Activated CD4-positive, alpha-beta T cell treated with anti-CD3 and anti-CD28 coated beads, Interleukin-10, Interleukin-2, amounts not matched to agents 100 ng/mL and 50 ng/mL, durations not matched to agents 16 hours and 8 hours (primary cell): ENCODE measurements around the gene UBE2D2.
A peak's percentile ranks its signal among the peaks of the same experiment; 100 is the strongest.

Source experiments
- DNase-seq: peaks from one replicate; pipeline ENCODE4 v3.0.0-alpha.2; 2020

UBE2D2 gene

DNA sequence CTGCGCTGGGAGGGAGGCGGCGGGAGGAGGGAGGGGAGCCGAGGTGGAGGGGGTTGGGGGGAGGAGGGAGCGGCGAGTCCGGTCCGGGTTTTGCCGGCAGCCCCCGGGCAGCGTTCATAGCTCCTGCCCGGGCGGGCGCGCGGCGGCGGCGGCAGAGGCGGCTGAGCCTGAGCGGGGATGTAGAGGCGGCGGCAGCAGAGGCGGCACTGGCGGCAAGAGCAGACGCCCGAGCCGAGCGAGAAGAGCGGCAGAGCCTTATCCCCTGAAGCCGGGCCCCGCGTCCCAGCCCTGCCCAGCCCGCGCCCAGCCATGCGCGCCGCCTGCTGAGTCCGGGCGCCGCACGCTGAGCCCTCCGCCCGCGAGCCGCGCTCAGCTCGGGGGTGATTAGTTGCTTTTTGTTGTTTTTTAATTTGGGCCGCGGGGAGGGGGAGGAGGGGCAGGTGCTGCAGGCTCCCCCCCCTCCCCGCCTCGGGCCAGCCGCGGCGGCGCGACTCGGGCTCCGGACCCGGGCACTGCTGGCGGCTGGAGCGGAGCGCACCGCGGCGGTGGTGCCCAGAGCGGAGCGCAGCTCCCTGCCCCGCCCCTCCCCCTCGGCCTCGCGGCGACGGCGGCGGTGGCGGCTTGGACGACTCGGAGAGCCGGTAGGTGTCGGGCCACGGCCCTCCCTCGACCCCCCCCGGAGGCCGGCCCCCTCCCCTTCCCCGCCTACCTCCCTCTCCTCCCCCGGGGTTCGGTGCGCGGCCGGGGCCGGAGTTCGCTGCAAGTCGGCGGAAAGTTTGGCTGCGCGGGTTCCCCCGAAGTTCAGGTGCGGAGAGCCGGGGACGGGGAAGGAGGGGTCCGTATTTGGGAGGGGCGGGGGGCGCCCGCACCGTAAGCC, 87.3 kb downstream of the UBE2D2 start, which contains the start of gene CXXC5:
TSS of gene CXXC5 (plus strand) at position 145 of the 877 bp plus-strand sequence. CDS start 32,175 bp downstream, outside the sequence.
- DNase-seq, result peak; percentile 55

DNA sequence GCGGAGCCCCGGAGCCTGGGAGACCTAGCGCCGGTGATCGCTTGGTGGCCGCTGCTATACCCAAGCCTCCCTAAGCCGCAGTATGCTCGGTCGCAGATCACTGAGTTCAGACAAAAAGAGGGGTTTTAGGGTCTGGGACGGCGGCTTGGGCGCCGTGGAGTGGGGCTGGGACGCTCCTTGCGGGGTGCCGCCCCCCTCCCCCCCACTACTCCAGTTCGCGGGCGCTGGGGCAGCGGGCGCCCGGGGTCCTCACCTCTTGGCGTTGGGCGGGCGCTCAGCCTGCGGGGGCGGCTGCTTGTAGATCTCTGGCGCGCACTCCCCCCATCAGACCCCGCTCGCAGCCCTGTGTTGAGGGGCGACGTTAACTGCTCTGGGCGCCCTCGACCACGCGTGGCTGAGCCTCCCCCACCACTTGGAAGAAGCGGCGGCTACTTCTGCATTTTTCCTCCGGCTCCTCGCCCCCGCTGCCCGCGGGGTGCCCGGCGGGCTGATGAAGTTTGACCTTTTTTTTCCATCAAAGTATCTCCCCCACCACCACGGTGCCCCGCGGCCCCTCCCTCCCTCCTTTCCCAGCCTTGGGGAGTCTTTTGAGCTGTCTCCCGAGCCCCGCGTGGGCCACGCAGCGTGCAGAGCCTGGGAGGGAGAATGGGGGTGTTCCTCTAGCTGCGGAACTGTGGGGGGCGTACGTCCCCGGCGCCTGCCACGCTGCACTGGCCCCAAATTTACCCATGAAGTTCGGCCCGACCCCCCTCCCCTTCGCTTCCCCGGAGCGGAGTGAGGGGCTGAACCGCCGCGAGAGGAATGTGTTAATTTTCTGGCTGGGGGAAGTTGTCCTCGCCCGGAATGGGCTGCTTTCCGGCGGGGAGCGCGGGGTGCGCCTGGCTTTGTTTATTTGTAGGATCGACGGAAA, 88.2 kb downstream of the UBE2D2 start:
- DNase-seq, result no peak

DNA sequence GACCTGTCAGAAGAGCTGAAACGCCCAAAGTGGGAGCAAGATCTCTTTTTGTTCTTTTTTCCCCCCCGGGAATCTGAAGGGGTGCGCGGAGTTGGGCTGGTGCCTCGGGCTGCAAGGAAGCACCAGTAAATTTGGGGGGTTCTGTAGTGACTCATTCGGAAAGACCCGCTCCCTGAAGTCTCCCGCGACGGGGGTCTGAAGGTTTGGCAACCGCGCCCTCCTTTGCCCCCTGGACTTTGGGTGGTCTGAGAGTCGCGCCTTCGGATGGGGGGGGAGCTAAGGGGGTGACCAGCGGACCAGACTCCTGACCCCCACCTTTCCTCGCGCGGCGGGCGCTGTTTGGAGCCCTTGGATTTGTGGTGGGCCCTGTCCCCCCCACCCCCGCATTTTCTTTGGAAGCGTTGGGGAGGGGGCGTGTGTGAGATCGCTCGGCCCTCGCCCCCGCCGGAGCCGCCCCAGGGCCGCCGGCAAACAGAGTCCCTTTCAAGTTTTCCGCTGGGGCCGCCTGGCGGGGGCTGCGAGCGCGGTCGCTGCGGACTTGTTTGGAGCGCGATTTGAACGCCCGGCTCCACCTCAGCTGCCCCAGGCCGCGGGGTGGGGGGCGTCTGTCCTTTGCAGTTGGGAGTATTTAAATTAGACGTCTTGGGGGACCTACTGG, 89.0 kb downstream of the UBE2D2 start:
- DNase-seq, result no peak

DNA sequence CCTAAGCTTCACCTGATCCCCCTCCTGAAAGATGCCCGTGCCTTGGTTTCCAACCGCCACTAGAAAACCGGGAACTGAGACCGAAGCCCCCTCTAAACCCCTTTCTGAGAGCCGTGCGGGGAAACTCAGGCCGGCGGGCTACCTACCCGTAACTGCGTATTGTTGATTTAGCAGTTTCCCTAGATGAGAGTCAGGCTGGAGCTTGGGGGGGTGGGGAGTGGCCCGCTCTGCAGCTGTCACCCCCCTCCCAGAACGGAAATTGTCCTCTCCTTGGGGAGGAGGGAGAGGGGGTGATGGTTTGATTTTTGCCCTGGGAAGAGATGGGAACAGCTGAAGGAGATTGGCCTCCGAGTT, 89.5 kb downstream of the UBE2D2 start:
- no peak for DNase-seq

DNA sequence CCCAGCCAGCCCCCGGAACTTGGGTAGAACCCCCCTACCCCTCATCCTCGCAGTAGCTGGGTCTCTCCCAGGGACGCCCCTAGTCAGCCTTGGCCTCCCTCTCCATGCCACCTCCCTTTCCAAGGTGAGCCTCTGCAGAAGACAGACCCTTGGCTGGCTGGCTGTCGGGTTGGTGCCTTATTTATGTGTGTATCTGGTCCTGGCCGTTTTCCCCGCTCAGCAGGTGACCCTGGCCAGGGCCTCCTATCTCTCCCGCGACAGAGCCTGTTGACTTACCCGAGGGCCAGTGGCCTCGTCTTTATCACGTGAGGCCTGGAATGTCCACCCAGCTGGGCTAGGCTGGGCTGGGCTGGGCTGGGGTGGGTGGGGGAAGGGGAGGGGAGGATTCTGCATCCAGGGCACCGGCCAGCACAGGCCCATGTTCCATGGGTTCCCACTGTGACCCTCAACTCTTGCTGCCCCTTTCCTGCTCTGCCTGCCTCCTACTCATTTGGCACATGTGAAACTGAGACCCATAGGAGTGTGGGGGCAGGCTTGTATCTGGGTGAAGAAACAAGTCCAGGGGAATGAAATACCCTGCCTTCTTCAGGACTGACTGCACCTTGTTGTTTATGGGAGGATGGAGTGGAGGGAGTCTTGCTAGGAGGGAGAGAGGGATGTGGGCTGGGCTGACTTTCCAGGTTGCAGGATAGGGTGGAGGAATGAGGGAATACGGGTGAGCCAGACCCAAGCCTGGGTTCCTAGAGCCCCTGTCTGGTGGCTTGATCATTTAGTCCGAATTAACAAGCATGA, 90.1 kb downstream of the UBE2D2 start:
- DNase-seq, result no peak

DNA sequence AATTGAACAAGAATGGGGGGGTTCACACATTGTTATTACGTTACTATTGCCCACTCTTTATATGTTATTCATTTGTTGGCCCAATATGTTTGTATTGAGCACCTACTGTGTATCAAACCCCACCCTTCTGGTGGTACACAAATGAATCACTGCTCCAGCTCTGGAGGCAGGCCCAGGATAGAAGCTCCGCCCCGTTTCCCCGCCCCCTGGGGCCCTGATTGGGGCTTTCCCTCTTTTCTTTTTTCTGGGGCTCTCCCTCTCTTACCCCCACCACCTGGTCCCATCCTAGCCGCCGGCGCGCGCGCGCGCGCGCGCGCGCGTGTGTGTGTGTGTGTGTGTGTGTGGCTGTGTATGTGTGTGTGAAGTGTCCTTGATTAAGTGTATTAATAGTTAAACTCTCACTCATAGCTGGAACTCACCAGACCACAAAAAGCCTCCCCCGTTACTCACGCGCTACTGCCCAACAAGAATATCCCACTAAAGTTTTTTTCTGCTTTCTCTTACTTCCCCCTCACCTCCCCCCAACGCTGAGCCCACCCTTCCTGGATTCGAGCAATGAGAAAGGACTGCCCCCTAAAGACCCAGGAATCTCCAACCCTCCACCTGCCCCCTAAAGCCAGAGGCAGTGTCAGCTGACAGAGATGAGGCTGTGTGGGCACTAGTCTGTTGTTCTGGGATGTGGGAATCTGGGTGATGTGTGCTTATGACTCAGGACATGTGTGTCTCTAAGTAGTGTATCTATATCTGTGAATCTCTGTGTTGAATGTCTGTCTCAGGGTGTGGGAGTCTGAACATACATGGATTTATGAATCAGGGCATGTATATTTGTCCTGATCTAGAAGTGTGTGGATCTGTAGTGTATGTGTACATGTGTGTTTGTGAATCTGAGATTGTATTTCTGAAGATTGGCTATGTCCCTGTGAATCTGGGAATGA, 91.0 kb downstream of the UBE2D2 start:
- peak; percentile 73 for DNase-seq

DNA sequence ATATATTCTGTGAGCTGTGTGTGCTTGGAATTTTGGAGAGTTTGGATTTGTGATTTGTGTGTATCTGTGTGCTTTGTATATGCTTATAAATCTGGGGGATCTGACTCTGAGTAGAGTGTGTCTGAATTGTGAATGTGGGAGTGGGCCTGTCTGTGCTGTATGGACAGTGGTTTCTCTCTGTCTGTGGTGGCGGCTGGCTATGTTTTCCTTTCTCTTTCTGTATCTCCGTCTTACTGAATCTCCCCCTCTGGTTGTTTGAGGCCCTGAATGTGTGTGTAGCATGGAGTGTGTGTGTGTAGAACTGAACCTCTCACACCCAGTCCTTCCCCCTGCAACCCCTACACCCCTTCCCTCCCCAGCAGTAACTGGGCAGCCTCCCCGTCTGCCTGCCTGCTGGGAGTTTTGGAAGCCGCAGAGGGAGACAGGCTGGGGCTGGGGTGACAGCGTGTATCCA, 91.7 kb downstream of the UBE2D2 start:
- DNase-seq, result no peak

DNA sequence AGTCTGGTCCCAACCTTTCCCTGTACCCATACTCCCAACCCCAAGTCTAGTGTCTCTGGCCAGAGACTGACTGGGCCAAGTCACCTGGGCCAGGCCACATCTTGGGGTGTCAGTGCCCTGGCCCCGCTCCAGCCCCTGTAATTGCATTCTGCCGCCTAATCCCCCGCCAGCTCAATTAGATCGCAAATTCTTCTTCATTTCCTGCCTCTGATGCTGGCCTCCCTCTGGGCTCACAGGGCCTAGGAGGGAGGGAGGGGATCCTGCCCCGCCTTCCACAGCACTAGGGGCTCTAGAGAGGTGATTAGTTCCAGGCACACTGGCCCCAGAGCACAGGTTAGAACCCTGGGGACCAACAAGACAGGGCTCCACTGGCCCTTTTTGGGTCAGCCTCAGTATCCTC, 92.5 kb downstream of the UBE2D2 start:
- no peak for DNase-seq

DNA sequence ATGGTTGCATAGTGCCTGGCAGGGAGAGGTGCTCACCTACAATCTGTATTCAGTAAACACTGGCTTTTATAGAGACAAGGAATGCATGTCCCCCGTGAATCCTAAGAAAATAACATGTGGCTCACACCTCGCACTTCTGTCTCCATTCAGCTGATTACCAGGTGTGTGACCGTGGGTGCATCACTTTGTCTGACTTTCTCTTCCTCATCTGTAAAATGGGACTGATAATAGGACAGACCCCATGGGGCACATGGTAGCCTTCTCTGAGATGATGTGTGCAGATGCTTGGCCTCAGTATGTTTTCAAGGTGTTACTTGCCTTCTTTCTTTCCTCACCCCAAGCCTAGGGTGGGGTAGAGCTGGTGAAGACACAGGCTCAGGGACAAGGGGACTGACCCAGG, 93.3 kb downstream of the UBE2D2 start:
- DNase-seq, result no peak

DNA sequence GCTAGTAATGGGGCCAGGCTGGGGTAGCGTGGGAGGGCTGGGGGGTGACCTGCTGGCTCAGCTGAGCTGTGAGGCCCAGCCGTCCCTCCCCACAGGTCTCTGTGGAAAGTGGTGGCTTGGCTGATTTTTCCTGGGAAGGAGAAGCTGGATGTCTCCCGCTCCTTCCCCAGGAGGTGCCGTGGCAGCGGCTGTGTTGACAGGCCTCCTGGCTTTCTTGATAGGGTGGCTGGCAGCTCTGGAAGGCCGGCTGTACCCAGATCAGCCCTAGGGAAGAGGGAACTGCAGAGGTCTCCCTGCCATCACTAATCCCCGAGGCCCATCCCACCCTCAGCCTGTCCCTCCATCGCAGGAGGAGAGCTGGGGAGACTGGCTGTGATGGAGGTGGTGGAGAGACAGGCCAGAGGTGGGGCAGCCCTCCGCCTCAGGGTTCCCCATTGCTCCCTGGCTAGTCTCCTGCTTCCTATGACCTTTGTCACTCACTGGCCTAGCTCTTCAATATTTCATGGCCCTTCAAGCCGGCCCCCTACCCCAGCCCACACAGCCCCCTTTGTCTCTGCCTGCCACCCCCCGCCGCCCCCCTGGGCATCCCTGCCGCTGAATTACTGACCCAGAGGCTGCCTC, 93.8 kb downstream of the UBE2D2 start:
- no peak for DNase-seq

DNA sequence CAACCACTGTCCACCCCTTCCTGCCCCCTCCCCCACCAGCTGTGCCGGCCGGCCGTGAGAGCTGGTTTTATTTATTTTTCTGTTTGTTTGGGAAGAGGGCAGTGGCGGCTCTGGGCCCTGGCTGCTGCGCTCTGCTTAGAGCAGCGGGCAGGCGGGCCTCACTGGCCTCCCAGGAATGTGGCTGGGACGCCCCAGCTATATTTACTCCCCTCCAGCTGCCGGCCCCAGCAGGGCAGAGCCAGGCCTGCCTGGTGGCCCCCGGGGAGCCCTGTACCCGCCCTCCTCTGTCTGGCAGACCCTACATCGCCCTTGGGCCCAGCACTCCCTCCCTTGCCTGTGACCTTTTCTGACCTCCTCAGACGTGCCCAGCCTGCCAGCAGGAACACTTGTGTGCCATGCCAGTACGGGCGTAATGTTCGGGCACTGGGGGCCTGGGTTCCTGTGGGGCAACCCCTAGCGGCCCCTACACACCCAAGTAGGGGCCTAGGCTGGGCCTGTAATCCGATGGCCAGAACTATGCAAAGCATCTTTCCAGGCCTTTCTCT, 94.7 kb downstream of the UBE2D2 start:
- DNase-seq, result no peak

DNA sequence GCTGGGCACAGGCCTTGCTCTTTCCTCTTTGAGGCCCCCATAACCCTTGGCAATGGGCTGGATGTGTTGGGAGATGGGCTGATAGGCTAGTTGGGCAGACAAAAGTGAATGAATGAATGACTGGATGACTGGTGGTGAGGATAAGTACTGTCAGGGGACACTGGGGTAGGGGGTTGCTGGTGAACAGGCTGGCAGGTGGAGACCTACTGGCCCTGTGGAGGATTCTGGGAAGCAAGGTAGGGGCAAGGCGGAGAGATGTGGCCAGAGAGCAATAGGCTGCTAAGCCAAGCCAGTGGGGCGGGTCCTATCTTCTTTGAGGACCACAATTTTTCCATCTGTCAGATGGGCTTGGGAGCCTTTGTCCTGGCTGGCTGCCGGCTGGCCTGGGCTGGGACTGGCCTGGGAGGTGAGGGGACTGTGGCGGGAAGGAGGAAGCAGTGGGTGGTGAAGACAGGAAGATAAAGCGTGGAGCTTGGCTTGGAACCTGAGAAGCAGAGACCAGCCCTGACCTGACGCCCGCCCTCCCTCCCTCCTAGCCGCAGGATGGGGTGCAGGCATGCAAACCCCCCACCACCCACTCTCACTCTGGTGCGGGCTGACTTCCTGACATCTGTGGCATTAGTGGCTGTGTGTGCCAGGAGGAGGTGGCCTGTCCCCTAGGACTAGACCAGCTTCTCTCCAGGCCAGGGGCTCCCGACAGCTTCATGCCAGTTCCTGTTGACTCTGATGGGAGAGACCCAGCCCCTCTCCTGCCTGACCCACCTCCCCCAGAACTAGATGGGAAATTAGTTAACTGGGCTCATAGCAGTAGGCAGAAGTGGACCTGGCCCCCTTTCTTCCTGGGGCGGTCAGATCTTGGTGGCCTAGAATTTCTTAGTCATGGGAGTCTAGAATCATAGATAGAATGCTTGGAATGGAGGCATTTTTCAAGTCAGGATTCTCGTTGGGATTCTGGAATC, 96.5 kb downstream of the UBE2D2 start:
- DNase-seq, result no peak

DNA sequence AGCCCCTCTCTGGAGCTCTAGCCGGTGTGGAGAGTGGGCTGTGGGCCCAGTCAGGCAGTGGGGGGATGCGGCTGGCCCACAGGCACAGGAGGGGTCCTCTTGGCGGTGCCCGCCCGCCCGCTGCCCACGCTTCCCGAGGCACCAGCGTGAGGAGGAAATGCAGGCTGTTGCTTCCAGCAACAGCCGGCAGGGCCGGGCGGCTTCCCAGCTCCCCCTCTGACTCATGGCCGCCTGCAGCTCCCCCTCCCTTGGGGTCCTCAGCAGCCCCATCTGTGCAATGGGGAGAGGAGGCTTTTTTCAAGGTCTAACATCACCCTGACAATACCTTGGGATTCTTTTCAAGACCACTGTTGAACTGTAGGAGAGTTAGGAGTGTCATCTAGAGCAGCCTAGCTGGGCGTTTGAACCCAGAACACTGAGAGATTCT, 97.4 kb downstream of the UBE2D2 start:
- no peak for DNase-seq

DNA sequence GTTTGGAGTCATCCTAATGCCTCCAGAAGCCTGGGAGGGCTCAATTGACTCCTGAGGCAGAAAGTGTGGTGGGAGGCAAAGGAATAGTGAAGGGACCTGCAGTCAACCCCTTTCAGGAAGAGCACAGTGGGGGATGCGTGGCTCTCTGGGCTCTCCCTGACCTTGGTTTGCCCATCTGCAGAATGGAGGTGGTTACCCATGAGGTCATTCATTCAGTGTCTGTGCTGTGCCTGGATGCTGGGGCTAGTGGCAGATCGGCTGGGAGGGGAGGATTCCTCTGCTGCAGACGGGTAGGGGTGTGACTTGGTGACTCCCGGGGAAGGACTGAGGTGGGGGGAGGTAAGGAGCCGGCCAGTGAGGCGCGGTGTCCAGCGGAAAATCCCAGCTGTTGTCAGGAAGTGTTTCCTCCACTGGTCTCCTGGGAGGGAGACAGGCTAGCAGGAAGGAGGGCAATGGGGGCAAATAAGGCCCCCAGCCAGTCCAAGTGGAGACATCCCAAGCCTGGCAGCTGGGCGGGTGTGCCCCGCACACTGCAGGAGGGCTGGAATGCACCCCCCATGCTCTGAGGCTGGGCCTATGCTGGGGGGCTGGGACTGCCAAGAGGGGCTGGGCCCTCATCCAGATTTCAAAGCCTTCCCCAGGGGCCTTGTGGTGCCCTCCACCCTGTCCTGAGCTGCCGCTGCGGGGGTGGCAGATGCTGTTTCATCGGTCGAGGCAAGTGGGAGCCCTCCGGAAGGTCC, 98.0 kb downstream of the UBE2D2 start:
- DNase-seq, result no peak

DNA sequence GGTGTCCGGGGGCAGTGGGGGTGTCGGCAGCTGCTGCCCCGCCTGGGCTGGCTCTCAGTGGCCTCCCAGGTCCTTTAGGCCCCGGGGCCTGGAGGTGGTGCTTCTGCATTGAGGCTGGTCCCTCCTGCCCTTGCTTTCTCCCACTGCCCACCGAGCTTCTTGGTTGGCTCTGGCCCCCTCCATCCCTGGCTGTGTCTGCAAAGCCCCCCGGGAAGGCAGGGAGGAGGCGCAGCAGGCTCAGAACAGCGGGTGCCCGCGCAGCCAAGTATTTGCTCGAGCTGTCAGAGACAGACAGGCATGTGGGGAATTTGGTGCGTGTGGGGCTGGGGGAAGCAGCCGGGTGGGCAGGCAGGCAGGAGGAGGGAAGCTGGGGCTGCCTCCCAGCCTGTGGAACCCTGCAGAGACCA, 98.6 kb downstream of the UBE2D2 start:
- DNase-seq, result no peak

DNA sequence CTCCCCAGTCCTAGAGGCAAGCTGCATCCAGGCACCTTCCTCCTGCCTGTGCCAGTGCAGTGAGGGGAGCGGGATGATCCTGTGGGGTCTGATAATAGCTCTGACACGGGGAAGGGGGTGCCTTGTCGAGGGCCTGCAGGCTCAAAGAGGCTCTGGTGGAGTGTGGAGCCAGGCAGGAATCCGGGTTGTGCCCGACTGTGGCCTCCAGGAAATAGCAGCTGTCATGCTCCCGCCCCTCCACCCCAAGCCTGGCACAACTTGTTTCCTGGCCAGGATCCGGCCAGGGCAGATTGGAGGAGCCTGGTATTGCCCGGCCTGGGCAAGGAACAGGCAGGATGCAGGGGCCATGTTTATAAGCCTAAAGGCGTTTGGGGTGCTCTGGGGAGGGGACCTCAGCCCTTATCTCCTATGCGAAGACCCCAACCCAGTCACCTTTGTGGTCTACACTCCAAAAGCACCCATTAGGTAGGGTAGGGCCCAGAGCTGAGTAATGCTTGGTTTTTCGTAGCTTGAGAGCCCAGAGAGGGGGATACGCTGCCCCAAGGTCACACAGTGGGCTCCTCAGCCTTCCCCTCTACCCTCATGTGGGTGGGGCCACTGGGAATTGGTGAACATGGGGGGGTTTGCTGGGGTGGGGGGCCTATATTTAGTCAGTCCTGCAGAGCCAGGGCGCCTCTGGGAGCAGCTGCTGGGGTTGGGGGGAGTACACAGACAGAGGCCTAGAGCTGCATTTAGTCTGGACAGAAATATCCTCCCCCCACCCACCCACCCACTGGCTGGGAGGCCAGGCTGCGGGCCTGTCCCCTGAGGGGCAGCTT, 99.2 kb downstream of the UBE2D2 start:
- no peak for DNase-seq
